ENCODE results near the gene AKR7A2. TPM values are rescaled to one million over a fixed set of nuclear protein-coding genes. Genes with fewer than 3 reads are reported as not detected.

AKR7A2 gene
- total and polyA plus RNA-seq, 7 donors, result 55.8 to 110 (median 84.1) TPM

- intact Hi-C loops (cut with DNase I), result loop anchor here (5.0 kb wide), 1 partner anchor 37 kb away; no protein-coding TSS in a partner anchor
- peaks cover 0 to 55% (median 45%) of the 10 kb centered on the region in 4 donors for H3K4me1 ChIP-seq
- DNase-seq, result no peak
- TF ChIP-seq POLR2AphosphoS5 (IDR thresholded peaks at IDR 0.05) (no peak), CTCF (IDR thresholded peaks at IDR 0.05) (no peak), EP300 (IDR thresholded peaks at IDR 0.05) (no peak), POLR2A (IDR thresholded peaks at IDR 0.05) (no peak)
- no peak overlapping the region for H3K4me3 ChIP-seq
- peak overlapping the region in 2 of 4 donors; percentile 28 to 51 for H3K27ac ChIP-seq
- H3K9me3 ChIP-seq, result no peaks in the 10 kb centered on the region
- H3K36me3 ChIP-seq, result peaks cover 20 to 60% (median 30%) of the 10 kb centered on the region in 4 donors
- no peaks in the 10 kb centered on the region for H3K27me3 ChIP-seq
- WGBS, 2 donors, result 91 to 93% methylated on average over 17 of the region's 17 CpGs
These were observed 38.1 kb upstream of the AKR7A2 start for GRCh38 chr1:19349999-19350398.

GRCh38 chr1:19348441-19349198, 36.7 kb upstream of the AKR7A2 start:
- H3K27ac ChIP-seq, result peak overlapping the region in 3 of 4 donors; percentile 9 to 51 (median 25)
- intact Hi-C loops (cut with DNase I), result no loop called here

GRCh38 chr1:19347533-19348172, 35.7 kb upstream of the AKR7A2 start:
- no peak for DNase-seq
- intact Hi-C loops (cut with DNase I), result no loop called here

More at GRCh38 chr1:19348441-19349198, 36.7 kb upstream of the AKR7A2 start:
- peaks cover 0 to 50% (median 46%) of the 10 kb centered on the region in 4 donors for H3K4me1 ChIP-seq
- WGBS, 2 donors, result 80 to 82% methylated on average over 15 of the region's 15 CpGs
- TF ChIP-seq CTCF (IDR thresholded peaks at IDR 0.05) (no peak), POLR2A (IDR thresholded peaks at IDR 0.05) (no peak), POLR2AphosphoS5 (IDR thresholded peaks at IDR 0.05) (no peak), EP300 (IDR thresholded peaks at IDR 0.05) (no peak)
- no peaks in the 10 kb centered on the region for H3K27me3 ChIP-seq
- H3K36me3 ChIP-seq, result peaks cover 17 to 60% (median 33%) of the 10 kb centered on the region in 4 donors
- DNase-seq, result no peak
- H3K9me3 ChIP-seq, result no peaks in the 10 kb centered on the region
- H3K4me3 ChIP-seq, result no peak overlapping the region

GRCh38 chr1:19346026-19346425, 34.1 kb upstream of the AKR7A2 start:
- 84% methylated on average over 6 of the region's 6 CpGs for WGBS, 2 donors
- no peak for TF ChIP-seq POLR2A (IDR thresholded peaks at IDR 0.05)
- no peak for TF ChIP-seq EP300 (IDR thresholded peaks at IDR 0.05)
- TF ChIP-seq CTCF (IDR thresholded peaks at IDR 0.05), result no peak
- TF ChIP-seq POLR2AphosphoS5 (IDR thresholded peaks at IDR 0.05), result no peak
- Histone ChIP-seq H3K9me3 (no peaks in the 10 kb centered on the region), H3K4me3 (no peak overlapping the region), H3K27me3 (no peaks in the 10 kb centered on the region), H3K4me1 (peaks cover 0 to 42% (median 28%) of the 10 kb centered on the region in 4 donors), H3K36me3 (peaks cover 22 to 61% (median 41%) of the 10 kb centered on the region in 4 donors), H3K27ac (peak overlapping the region in 1 of 4 donors; percentile 18)
- DNase-seq, result no peak
- intact Hi-C loops (cut with DNase I), result no loop called here

More at GRCh38 chr1:19347533-19348172, 35.7 kb upstream of the AKR7A2 start:
- Histone ChIP-seq H3K4me3 (no peak overlapping the region), H3K36me3 (peaks cover 18 to 60% (median 35%) of the 10 kb centered on the region in 4 donors), H3K27ac (peak overlapping the region in 2 of 4 donors; percentile 7 to 51), H3K27me3 (no peaks in the 10 kb centered on the region), H3K9me3 (no peaks in the 10 kb centered on the region), H3K4me1 (peaks cover 0 to 43% (median 38%) of the 10 kb centered on the region in 4 donors)
- TF ChIP-seq POLR2A (IDR thresholded peaks at IDR 0.05) (no peak), EP300 (IDR thresholded peaks at IDR 0.05) (no peak), CTCF (IDR thresholded peaks at IDR 0.05) (no peak), POLR2AphosphoS5 (IDR thresholded peaks at IDR 0.05) (no peak)
- 78 to 81% methylated on average over 14 of the region's 14 CpGs for WGBS, 2 donors
